GM12878 (cell line): ENCODE data around the gene MAP7. TPM values are rescaled to one million over a fixed set of nuclear protein-coding genes. Genes with fewer than 3 reads are reported as not detected.

Experiments used
- ATAC-seq: fragments of 200-7000 bp; cut with Tn5 transposase; 3 replicates; pipeline ENCODE4 v1.9.1; 2020; ENCODE audit warnings: mild to moderate bottlenecking, moderate library complexity
- BruUV-seq: library from RNA; stranded (reverse); fragments of 400-500 nt; replicated peaks from 2 replicates; lab custom pipeline; 2021; lab: Mats Ljungman, UMichigan
- CTCF ChIA-PET: fragments of 300-600 bp; sonication (Branson Sonifier 250); formaldehyde crosslinking; extraction: SDS; loops from one replicate; lab custom pipeline; 2021; ENCODE audit warnings: inconsistent platforms; lab: Yijun Ruan, JAX
- POLR2A ChIA-PET: fragments of 350-600 bp; formaldehyde crosslinking; extraction: SDS; loops from one replicate; lab custom pipeline; 2021; ENCODE audit warnings: inconsistent platforms; lab: Charles Lee
- RAD21 ChIA-PET: fragments of 300-600 bp; sonication (Branson Sonifier 250); formaldehyde crosslinking; loops from one replicate; lab custom pipeline; 2023; ENCODE audit warnings: antibody characterized with exemption; ENCODE audit not compliant: unreplicated experiment; lab: Charles Lee
- SMC1A ChIA-PET: fragments of 300-600 bp; sonication (Branson Sonifier 250); formaldehyde crosslinking; loops from one replicate; lab custom pipeline; 2023; ENCODE audit not compliant: unreplicated experiment, uncharacterized antibody; lab: Charles Lee
- DNase-seq: peaks from one replicate; pipeline ENCODE4 v3.0.0-alpha.2; 2011; ENCODE audit warnings: low read depth, low spot score
- FAIRE-seq: peaks from 3 replicates; lab custom pipeline; 2011; peaks lifted over from hg19 to GRCh38; lab: Jason Lieb, UNC
- H2AFZ ChIP-seq: 2 replicates; pipeline ENCODE4 v1.6.0; 2011; ENCODE audit warnings: low read depth, low read length, control low read depth; ENCODE audit not compliant: control insufficient read depth
- H3K27ac ChIP-seq: 2 replicates; pipeline ENCODE4 v1.5.1; 2011; ENCODE audit warnings: control low read depth; ENCODE audit not compliant: control insufficient read depth, insufficient read depth
- H3K27me3 ChIP-seq, 2 experiments: replicated peaks in 1 of 2; 2 replicates each; pipeline versions ENCODE4 v1.6.0 to v1.6.1; 2011; ENCODE audit warnings: low read length in 1 of 2; ENCODE audit not compliant: control insufficient read depth in 2 of 2, insufficient read depth in 2 of 2
- H3K36me3 ChIP-seq, 2 experiments: 2 replicates each; pipeline ENCODE4 v1.5.1; 2011; ENCODE audit warnings: low read length in 1 of 2; ENCODE audit not compliant: control insufficient read depth in 2 of 2, insufficient read depth in 2 of 2
- H3K4me1 ChIP-seq: 2 replicates; pipeline ENCODE4 v1.6.1; 2011; ENCODE audit warnings: mild to moderate bottlenecking, low read length, moderate library complexity, mixed read lengths; ENCODE audit not compliant: control insufficient read depth, insufficient read depth
- H3K4me2 ChIP-seq: 2 replicates; pipeline ENCODE4 v1.6.0; 2011; ENCODE audit warnings: control low read depth; ENCODE audit not compliant: control insufficient read depth, insufficient read depth
- H3K4me3 ChIP-seq: fragments of 200-600 bp; sonication (generic); 2 replicates; pipeline ENCODE4 v1.5.1; 2016
- H3K79me2 ChIP-seq: 2 replicates; pipeline ENCODE4 v1.6.0; 2011; ENCODE audit warnings: low read length; ENCODE audit not compliant: control insufficient read depth, insufficient read depth
- H3K9ac ChIP-seq: 2 replicates; pipeline ENCODE4 v1.8.0; 2011; ENCODE audit warnings: low read length, control low read depth, mixed read lengths; ENCODE audit not compliant: control insufficient read depth, insufficient read depth
- H3K9me3 ChIP-seq: replicated peaks from 3 replicates; pipeline ENCODE4 v1.5.1; 2011; ENCODE audit warnings: mild to moderate bottlenecking, low read length; ENCODE audit not compliant: control insufficient read depth, insufficient read depth
- H4K20me1 ChIP-seq: 2 replicates; pipeline ENCODE4 v1.6.0; 2011; ENCODE audit not compliant: control insufficient read depth, insufficient read depth
- BHLHE40 ChIP-seq, 2 experiments: fragments of 450-650 bp in 1 of 2; IDR thresholded peaks; 2 replicates each; pipeline ENCODE4 v1.6.1; 2011 to 2017; ENCODE audit warnings: low read depth in 2 of 2, borderline replicate concordance in 1 of 2, improper control_type of control experiment in 1 of 2, low read length in 1 of 2, mild to moderate bottlenecking in 1 of 2
- IRF4 ChIP-seq: IDR thresholded peaks from 2 replicates; pipeline ENCODE4 v1.6.1; 2011; ENCODE audit warnings: low read depth, low read length
- KLF5 ChIP-seq: fragments of 450-650 bp; IDR thresholded peaks from 2 replicates; pipeline ENCODE4 v1.6.1; 2014; ENCODE audit warnings: mild to moderate bottlenecking; ENCODE audit not compliant: partially characterized antibody
- MEF2A ChIP-seq: IDR thresholded peaks from 2 replicates; pipeline ENCODE4 v1.6.1; 2011; ENCODE audit warnings: low read depth, mild to moderate bottlenecking, low read length, moderate library complexity; ENCODE audit not compliant: insufficient read depth
- MEF2B ChIP-seq: fragments of 450-650 bp; IDR thresholded peaks from 2 replicates; pipeline ENCODE4 v1.6.1; 2018; ENCODE audit warnings: mild to moderate bottlenecking, moderate library complexity; ENCODE audit not compliant: partially characterized antibody, poor library complexity, severe bottlenecking
- POLR2AphosphoS2 ChIP-seq: IDR thresholded peaks from 2 replicates; pipeline ENCODE4 v1.6.1; 2011; ENCODE audit warnings: low read depth, mild to moderate bottlenecking, low read length, improper control_type of control experiment, moderate library complexity
- POLR2AphosphoS5 ChIP-seq: IDR thresholded peaks from 2 replicates; pipeline ENCODE4 v1.6.1; 2011; ENCODE audit warnings: mild to moderate bottlenecking, low read length, inconsistent platforms
- RBBP5 ChIP-seq: fragments of 200-600 bp; sonication (generic); conservative IDR thresholded peaks from 2 replicates; pipeline ENCODE4 v1.6.1; 2016
- SREBF1 ChIP-seq: IDR thresholded peaks from 2 replicates; pipeline ENCODE4 v1.6.1; 2012; ENCODE audit warnings: mild to moderate bottlenecking, low read length
- SREBF2 ChIP-seq: IDR thresholded peaks from 2 replicates; pipeline ENCODE4 v1.6.1; 2012; ENCODE audit warnings: mild to moderate bottlenecking, low read length
- TCF7 ChIP-seq: IDR thresholded peaks from 2 replicates; pipeline ENCODE4 v1.6.1; 2014; ENCODE audit warnings: antibody characterized with exemption, borderline replicate concordance
- ZNF687 ChIP-seq: fragments of 450-650 bp; IDR thresholded peaks from 2 replicates; pipeline ENCODE4 v1.6.1; 2017; ENCODE audit warnings: mild to moderate bottlenecking, moderate library complexity
- WGBS: methylation state at CpG from one replicate; pipeline ENCODE4 v1.1.6; 2016; ENCODE audit warnings: low lambda C conversion rate; ENCODE audit not compliant: insufficient replicate concordance, insufficient coverage; ENCODE audit errors: missing lambda C conversion rate; 5-methylcytosine and 5-hydroxymethylcytosine counted together
- in situ Hi-C: fragments of 300-500 bp; cut with MboI; formaldehyde crosslinking; loops from 9 replicates; pipeline ENCODE4 v1.14.3; 2018; ENCODE audit warnings: mixed read lengths
- intact Hi-C: fragments of 100-400 bp; cut with micrococcal nuclease; formaldehyde crosslinking; loops from one replicate; pipeline ENCODE4 v1.14.2; 2022; ENCODE audit not compliant: unreplicated experiment
- polyA plus RNA-seq, 11 experiments: library from polyadenylated mRNA; depleted of rRNA in 4 of 11; unstranded in 6 of 11; stranded (reverse) in 5 of 11; fragments of >200 nt; fragmentation: Nextera tagmentation in 4 of 11; fragmentation: Illumina TruSeq in 1 of 11; extraction: Ambion mirVana in 4 of 11; extraction: Trizol in 1 of 11; gene quantifications; 1 replicate in 1 of 11; 2 replicates in 10 of 11; pipeline versions ENCODE4 v1.2.1 to v1.2.3, GENCODE V29; 2011 to 2016; ENCODE audit warnings: inconsistent platforms in 2 of 11, missing spikeins in 2 of 11, low read depth in 1 of 11
- total RNA-seq, 4 experiments: library from RNA; depleted of rRNA in 3 of 4; stranded (reverse); fragments of >200 nt in 3 of 4; fragmentation: Illumina TruSeq in 1 of 4; extraction: Trizol in 1 of 4; gene quantifications; 2 replicates each; pipeline versions ENCODE4 v1.2.1 to v1.2.3, GENCODE V29; 2013 to 2021
- TF ChIP-seq, protein P1 (sequence below): fragments of 150-350 bp; IDR thresholded peaks from 2 replicates; pipeline ENCODE4 v1.6.1; 2016; ENCODE audit warnings: low read depth, low read length

The MAP7 gene
- total and polyA plus RNA-seq, 10 of the 15 experiments (the other 5 are each of a cell fraction or from before 2014, with no cell fraction given), result 0.04 to 0.17 (median 0.08) TPM; not detected in 2

GRCh38 chr6:136535880-136536650 is 14.2 kb downstream of the MAP7 start:
- 55% methylated on average over 8 of the region's 8 CpGs for WGBS
- H2AFZ ChIP-seq, result no peak overlapping the region
- no peaks in the 10 kb centered on the region; a peak in 1 of 4 replicates for H3K27me3 ChIP-seq
- SMC1A ChIA-PET, result interaction anchor here (0.6 to 1.2 kb wide), 2 partner anchors 8 to 10 kb away, joined by 3 to 5 read pairs; no protein-coding TSS in a partner anchor
- no peaks in the 10 kb centered on the region for H3K36me3 ChIP-seq
- no peak overlapping the region for H3K4me2 ChIP-seq
- RAD21 ChIA-PET, result no interaction called here
- CTCF ChIA-PET, result no interaction called here
- no peaks in the 10 kb centered on the region for H3K9me3 ChIP-seq
- H3K27ac ChIP-seq, result no peak overlapping the region
- ATAC-seq (no peak), DNase-seq (no peak), FAIRE-seq (no peak)
- peaks cover 3% of the 10 kb centered on the region; the same call in 1 of the 2 replicates for H3K4me1 ChIP-seq
- H4K20me1 ChIP-seq, result no peaks in the 10 kb centered on the region
- no peaks in the 10 kb centered on the region for H3K79me2 ChIP-seq
- H3K9ac ChIP-seq, result no peak overlapping the region
- no TSS peak for BruUV-seq
- in situ Hi-C loops, result no loop called here
- intact Hi-C loops, result no loop called here
- no peak overlapping the region for H3K4me3 ChIP-seq
- TF ChIP-seq, protein P1, sequence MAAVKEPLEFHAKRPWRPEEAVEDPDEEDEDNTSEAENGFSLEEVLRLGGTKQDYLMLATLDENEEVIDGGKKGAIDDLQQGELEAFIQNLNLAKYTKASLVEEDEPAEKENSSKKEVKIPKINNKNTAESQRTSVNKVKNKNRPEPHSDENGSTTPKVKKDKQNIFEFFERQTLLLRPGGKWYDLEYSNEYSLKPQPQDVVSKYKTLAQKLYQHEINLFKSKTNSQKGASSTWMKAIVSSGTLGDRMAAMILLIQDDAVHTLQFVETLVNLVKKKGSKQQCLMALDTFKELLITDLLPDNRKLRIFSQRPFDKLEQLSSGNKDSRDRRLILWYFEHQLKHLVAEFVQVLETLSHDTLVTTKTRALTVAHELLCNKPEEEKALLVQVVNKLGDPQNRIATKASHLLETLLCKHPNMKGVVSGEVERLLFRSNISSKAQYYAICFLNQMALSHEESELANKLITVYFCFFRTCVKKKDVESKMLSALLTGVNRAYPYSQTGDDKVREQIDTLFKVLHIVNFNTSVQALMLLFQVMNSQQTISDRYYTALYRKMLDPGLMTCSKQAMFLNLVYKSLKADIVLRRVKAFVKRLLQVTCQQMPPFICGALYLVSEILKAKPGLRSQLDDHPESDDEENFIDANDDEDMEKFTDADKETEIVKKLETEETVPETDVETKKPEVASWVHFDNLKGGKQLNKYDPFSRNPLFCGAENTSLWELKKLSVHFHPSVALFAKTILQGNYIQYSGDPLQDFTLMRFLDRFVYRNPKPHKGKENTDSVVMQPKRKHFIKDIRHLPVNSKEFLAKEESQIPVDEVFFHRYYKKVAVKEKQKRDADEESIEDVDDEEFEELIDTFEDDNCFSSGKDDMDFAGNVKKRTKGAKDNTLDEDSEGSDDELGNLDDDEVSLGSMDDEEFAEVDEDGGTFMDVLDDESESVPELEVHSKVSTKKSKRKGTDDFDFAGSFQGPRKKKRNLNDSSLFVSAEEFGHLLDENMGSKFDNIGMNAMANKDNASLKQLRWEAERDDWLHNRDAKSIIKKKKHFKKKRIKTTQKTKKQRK, result no peak
- TF ChIP-seq ZNF687, result no peak
- no peak for TF ChIP-seq SREBF2
- TF ChIP-seq MEF2A, result no peak
- no peak for TF ChIP-seq TCF7
- no peak for TF ChIP-seq BHLHE40 (IDR thresholded peaks at IDR 0.05; ENCODE audit: borderline replicate concordance in 1 of 2, low read depth in 2 of 2, low read length in 1 of 2)
- TF ChIP-seq MEF2B, result no peak
- TF ChIP-seq POLR2AphosphoS5, result no peak
- no peak for TF ChIP-seq POLR2AphosphoS2
- no peak for TF ChIP-seq SREBF1
- TF ChIP-seq RBBP5, result no peak
- TF ChIP-seq IRF4, result no peak
- no peak for TF ChIP-seq KLF5
- POLR2A ChIA-PET, result no interaction called here
